Heart left ventricle (tissue), 16 donors: ENCODE data around the gene GALNT13. TPM values are rescaled to one million over a fixed set of nuclear protein-coding genes. Genes with fewer than 3 reads are reported as not detected.

Experiments used
- ATAC-seq, 4 donors: fragments of 200-7000 bp; cut with Tn5 transposase; one replicate each; pipeline ENCODE4 v1.9.1; 2020 to 2022; ENCODE audit warnings: moderate library complexity in 4 of 4, mild to moderate bottlenecking in 3 of 4, moderate number of reproducible peaks in 1 of 4
- DNase-seq, 5 donors: peaks; one replicate each; pipeline ENCODE4 v3.0.0-alpha.2; 2020
- H3K27ac ChIP-seq, 12 donors: fragments of 200-600 bp; sonication (generic) in 4 of 12; one replicate each; pipeline versions ENCODE4 v1.5.0 to v1.8.0; 2016 to 2022; ENCODE audit warnings: mild to moderate bottlenecking in 2 of 12
- H3K27me3 ChIP-seq, 9 donors: fragments of 200-600 bp; sonication (generic) in 2 of 9; one replicate each; pipeline versions ENCODE4 v1.5.1 to v1.8.0; 2016 to 2022; ENCODE audit warnings: mild to moderate bottlenecking in 3 of 9
- H3K36me3 ChIP-seq, 9 donors: fragments of 200-600 bp; sonication (generic) in 2 of 9; one replicate each; pipeline versions ENCODE4 v1.5.0 to v1.8.0; 2018 to 2022; ENCODE audit warnings: mild to moderate bottlenecking in 2 of 9
- H3K4me1 ChIP-seq, 12 donors: fragments of 200-600 bp; sonication (generic) in 4 of 12; one replicate each; pipeline versions ENCODE4 v1.5.0 to v1.8.0; 2016 to 2022; ENCODE audit warnings: mild to moderate bottlenecking in 3 of 12
- H3K4me3 ChIP-seq, 12 donors: fragments of 200-600 bp; sonication (generic) in 4 of 12; one replicate each; pipeline versions ENCODE4 v1.5.0 to v1.8.0; 2017 to 2022; ENCODE audit warnings: mild to moderate bottlenecking in 9 of 12, moderate library complexity in 4 of 12
- H3K9me3 ChIP-seq, 12 donors: fragments of 200-600 bp; sonication (generic) in 4 of 12; one replicate each; pipeline versions ENCODE4 v1.5.0 to v1.8.0; 2016 to 2022; ENCODE audit warnings: mild to moderate bottlenecking in 1 of 12
- CTCF ChIP-seq, 12 donors: fragments of 200-600 bp; sonication (generic) in 4 of 12; IDR thresholded peaks; one replicate each; pipeline versions ENCODE4 v1.5.0 to v1.8.0; 2018 to 2022; ENCODE audit warnings: antibody characterized with exemption in 12 of 12, mild to moderate bottlenecking in 5 of 12
- POLR2A ChIP-seq, 2 donors: fragments of 450-650 bp; IDR thresholded peaks; one replicate each; pipeline ENCODE4 v1.6.1; 2017; ENCODE audit warnings: antibody characterized with exemption in 2 of 2, mild to moderate bottlenecking in 2 of 2, moderate library complexity in 2 of 2
- WGBS, 4 donors: extraction: QIAGEN DNeasy Blood & Tissue Kit in 2 of 4; methylation state at CpG; one replicate each; pipeline versions ENCODE4 v1.1.5 to v1.1.7; 2013 to 2018; 5-methylcytosine and 5-hydroxymethylcytosine counted together
- intact Hi-C, 10 donors: fragments of 100-400 bp; cut with DNase I; formaldehyde crosslinking; loops; one replicate each; pipeline versions ENCODE4 v1.11.1 to v1.14.2; 2022
- polyA plus RNA-seq, 2 donors: library from polyadenylated mRNA; stranded (reverse); fragments of 200-250 nt; gene quantifications; one replicate each; pipeline ENCODE4 v1.2.3, GENCODE V29; 2013
- total RNA-seq, 9 donors: library from RNA; depleted of rRNA in 2 of 9; stranded (reverse); fragments of >200 nt in 2 of 9; fragmentation: NEBNext Ultra II Directional in 3 of 9; extraction: Animal tissue kit (Norgen Biotek cat#: 25700) in 3 of 9; gene quantifications; one replicate each; pipeline versions ENCODE4 v1.1.0 to v1.2.4, GENCODE V29; 2016 to 2023
- donor health status: ischemic (EF 13 %, LVEDD 7.1; RV severe dilation, severe dysfunction).
- donor health status: healthy with polysubstance abuse.
- donor health status: DM: no; HTN: yes; CAD: no.
- donor health status: DM: no; HTN: no; CAD: no.
- donor health status: ischemic (EF 25% LVEDD 6.9; RV normal size, moderate dysfunction).
- donor health status: ischemic (EF 25% LVEDD 5.7; RV mildly dilated, moderate dysfunction).
- donor health status: healthy.
- donor health status: DM: yes; HTN: yes; CAD: no.
- donor health status: ischemic (EF 35%, LVEDD 5.7; RV mildly dilated, moderate dysfunction).
- donor health status: nonischemic (EF 11% LVEDD 7.7; RV severe dilation, severe dysfunction).
- donor health status: DM: yes; HTN: yes; CAD: no.
- donor health status: PGD.
- donor health status: ischemic (EF 29% LVEDD 5.4; RV normal size, mild dysfunction).
- donor health status: nonischemic (EF 23%, LVEDD 6.1; RV moderate dilation, normal function).

The GALNT13 gene
- total and polyA plus RNA-seq, 11 donors = 0.11 to 1.5 (median 0.22) TPM; not detected in 3

- no peaks in the 10 kb centered on the region for H3K9me3 ChIP-seq
- WGBS, 4 donors = 66 to 81% (median 73%) methylated on average over 2 of the region's 2 CpGs
- no peak overlapping the region for H3K27ac ChIP-seq
- H3K4me1 ChIP-seq = no peaks in the 10 kb centered on the region
- H3K27me3 ChIP-seq = peaks cover 0 to 13% (median 0%) of the 10 kb centered on the region in 9 donors
- no peak overlapping the region for H3K4me3 ChIP-seq
- intact Hi-C loops = no loop called here
- ATAC-seq (no peak), DNase-seq (no peak)
- TF ChIP-seq POLR2A (IDR thresholded peaks at IDR 0.05) (no peak), CTCF (IDR thresholded peaks at IDR 0.05) (no peak)
- H3K36me3 ChIP-seq = no peaks in the 10 kb centered on the region
Observed at GRCh38 chr2:153880926-153881325, 9.2 kb downstream of the GALNT13 start.

GRCh38 chr2:153886833-153887232 is 15.1 kb downstream of the GALNT13 start:
- H3K4me1 ChIP-seq = no peaks in the 10 kb centered on the region
- intact Hi-C loops = no loop called here
- no peak for ATAC-seq
- no peaks in the 10 kb centered on the region for H3K36me3 ChIP-seq
- no peak overlapping the region for H3K27ac ChIP-seq
- H3K4me3 ChIP-seq = no peak overlapping the region
- TF ChIP-seq POLR2A (IDR thresholded peaks at IDR 0.05) = no peak
- no peak for TF ChIP-seq CTCF (IDR thresholded peaks at IDR 0.05)
- H3K9me3 ChIP-seq = peaks cover 0 to 4% (median 0%) of the 10 kb centered on the region in 12 donors
- H3K27me3 ChIP-seq = no peaks in the 10 kb centered on the region
- no peak for DNase-seq

- 6 to 10% (median 7%) methylated on average over 1 of the region's 1 CpG for WGBS, 4 donors
- Histone ChIP-seq H3K4me1 (no peaks in the 10 kb centered on the region), H3K4me3 (no peak overlapping the region), H3K9me3 (peaks cover 0 to 4% (median 0%) of the 10 kb centered on the region in 12 donors), H3K27me3 (no peaks in the 10 kb centered on the region), H3K27ac (no peak overlapping the region), H3K36me3 (no peaks in the 10 kb centered on the region)
- DNase-seq (no peak), ATAC-seq (no peak)
- intact Hi-C loops = no loop called here
- TF ChIP-seq CTCF (IDR thresholded peaks at IDR 0.05) (no peak), POLR2A (IDR thresholded peaks at IDR 0.05) (no peak)
Observed at GRCh38 chr2:153890576-153890975, 18.9 kb downstream of the GALNT13 start.

GRCh38 chr2:153891051-153891450 is 19.3 kb downstream of the GALNT13 start:
- H3K27me3 ChIP-seq = no peaks in the 10 kb centered on the region
- no peaks in the 10 kb centered on the region for H3K4me1 ChIP-seq
- DNase-seq (no peak), ATAC-seq (no peak)
- intact Hi-C loops = no loop called here
- H3K36me3 ChIP-seq = no peaks in the 10 kb centered on the region
- H3K9me3 ChIP-seq = peaks cover 0 to 4% (median 0%) of the 10 kb centered on the region in 12 donors
- TF ChIP-seq POLR2A (IDR thresholded peaks at IDR 0.05) = no peak
- TF ChIP-seq CTCF (IDR thresholded peaks at IDR 0.05) = no peak
- no peak overlapping the region for H3K4me3 ChIP-seq
- no peak overlapping the region for H3K27ac ChIP-seq
